Activated CD4-positive, alpha-beta T cell treated with anti-CD3 and anti-CD28 coated beads, Interleukin-2, amount 10 ng/mL, durations not matched to agents 24 days and 14 days (primary cell): Measurements from ENCODE around the gene SYT2. TPM values are rescaled to one million over a fixed set of nuclear protein-coding genes. Genes with fewer than 3 reads are reported as not detected.
"Not testable (repeated sequence)": the region's sequence is repeated elsewhere in the genome, so short reads cannot be mapped to it uniquely, and the experiment has no call there.

Source experiments
- DNase-seq: peaks from one replicate; pipeline ENCODE4 v3.0.0; 2022
- H3K27ac Mint-ChIP-seq: one replicate; pipeline ENCODE4 v1.8.0; 2022; ENCODE audit warnings: mild to moderate bottlenecking, mixed read lengths
- H3K27me3 Mint-ChIP-seq: one replicate; pipeline ENCODE4 v1.8.0; 2022; ENCODE audit warnings: mixed read lengths
- H3K36me3 Mint-ChIP-seq: one replicate; pipeline ENCODE4 v1.8.0; 2022; ENCODE audit warnings: low read depth, mild to moderate bottlenecking, mixed read lengths
- H3K4me1 Mint-ChIP-seq: one replicate; pipeline ENCODE4 v1.8.0; 2021; ENCODE audit warnings: mixed read lengths
- H3K4me3 Mint-ChIP-seq: one replicate; pipeline ENCODE4 v1.8.0; 2022; ENCODE audit warnings: mild to moderate bottlenecking, moderate library complexity, mixed read lengths
- H3K9me3 Mint-ChIP-seq: one replicate; pipeline ENCODE4 v1.8.0; 2021; ENCODE audit warnings: mixed read lengths
- intact Hi-C: fragments of 100-400 bp; cut with micrococcal nuclease; formaldehyde crosslinking; loops from one replicate; pipeline ENCODE4 v1.15.1; 2023
- total RNA-seq: library from RNA; stranded (reverse); gene quantifications from 2 replicates; pipeline ENCODE4 v1.2.3, GENCODE V29; 2022

Gene SYT2
- total RNA-seq, result not detected in 2 replicates

GRCh38 chr1:202710070-202711045 is at the start of gene SYT2:
SYT2 (minus strand) TSS chr1:202710454; CDS start chr1:202605772, 104,682 bp downstream.
- DNase-seq, result peak; percentile 67
- no peaks in the 10 kb centered on the region for H3K36me3 Mint-ChIP-seq
- H3K4me1 Mint-ChIP-seq, result no peaks in the 10 kb centered on the region
- peaks cover 79% of the 10 kb centered on the region for H3K27me3 Mint-ChIP-seq
- intact Hi-C loops, result no loop called here
- H3K27ac Mint-ChIP-seq, result no peak within 1 kb of the TSS
- no peak within 1 kb of the TSS for H3K4me3 Mint-ChIP-seq
- no peaks in the 10 kb centered on the region for H3K9me3 Mint-ChIP-seq

GRCh38 chr1:202756391-202756790 is 46.1 kb upstream of the SYT2 start:
- DNase-seq, result no peak
- Mint-ChIP-seq H3K27me3 (no peaks in the 10 kb centered on the region), H3K9me3 (no peaks in the 10 kb centered on the region), H3K4me1 (no peaks in the 10 kb centered on the region), H3K4me3 (no peak overlapping the region), H3K36me3 (peaks cover 69% of the 10 kb centered on the region), H3K27ac (no peak overlapping the region)
- intact Hi-C loops, result loop anchor here (5.0 to 10.0 kb wide), 2 partner anchors 51 to 248 kb away; partner anchors contain the start of genes KDM5B and TMEM183A

DNA sequence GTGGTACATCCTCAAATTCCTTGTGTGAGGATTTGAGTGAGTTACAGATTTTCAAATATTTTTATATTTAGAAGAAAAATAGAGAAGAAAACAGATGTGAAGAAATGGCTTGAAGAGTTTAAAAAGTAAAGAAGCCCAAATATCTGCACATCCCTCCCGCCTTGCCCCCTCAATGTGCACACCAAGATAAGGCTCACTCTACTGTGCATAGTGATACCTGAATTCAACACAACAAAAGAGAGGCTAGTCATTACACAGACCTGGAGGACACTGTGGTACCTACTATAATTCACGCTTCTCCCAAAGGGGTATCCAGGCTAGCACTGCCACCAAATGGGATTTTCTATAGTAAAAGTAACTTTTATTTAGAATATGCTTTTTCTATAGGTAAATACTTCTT is 44.0 kb upstream of the SYT2 start:
- Mint-ChIP-seq H3K27me3 (no peaks in the 10 kb centered on the region), H3K4me1 (no peaks in the 10 kb centered on the region), H3K4me3 (no peak overlapping the region), H3K27ac (no peak overlapping the region), H3K9me3 (no peaks in the 10 kb centered on the region), H3K36me3 (peaks cover 67% of the 10 kb centered on the region)
- intact Hi-C loops, result loop anchor here (10.0 kb wide), 1 partner anchor 251 kb away; the partner anchor contains the start of gene TMEM183A
- no peak for DNase-seq

GRCh38 chr1:202752774-202753173 is 42.5 kb upstream of the SYT2 start:
- Mint-ChIP-seq H3K27ac (no peak overlapping the region), H3K4me3 (no peak overlapping the region), H3K27me3 (no peaks in the 10 kb centered on the region), H3K4me1 (no peaks in the 10 kb centered on the region), H3K9me3 (no peaks in the 10 kb centered on the region), H3K36me3 (peaks cover 70% of the 10 kb centered on the region)
- no peak for DNase-seq
- intact Hi-C loops, result loop anchor here (10.0 kb wide), 1 partner anchor 252 kb away; the partner anchor contains the start of gene TMEM183A

- peaks cover 65% of the 10 kb centered on the region for H3K36me3 Mint-ChIP-seq
- no peaks in the 10 kb centered on the region for H3K27me3 Mint-ChIP-seq
- H3K4me1 Mint-ChIP-seq, result no peaks in the 10 kb centered on the region
- intact Hi-C loops, result loop anchor here (2.0 to 10.0 kb wide), 2 partner anchors 102 to 254 kb away; partner anchors contain the start of gene TMEM183A
- H3K9me3 Mint-ChIP-seq, result no peaks in the 10 kb centered on the region
- no peak for DNase-seq
- no peak overlapping the region for H3K27ac Mint-ChIP-seq
- no peak overlapping the region for H3K4me3 Mint-ChIP-seq
Observed at GRCh38 chr1:202750761-202751160, 40.5 kb upstream of the SYT2 start.

GRCh38 chr1:202750024-202750423 is 39.8 kb upstream of the SYT2 start:
- Mint-ChIP-seq H3K27ac (no peak overlapping the region), H3K36me3 (peaks cover 64% of the 10 kb centered on the region), H3K9me3 (peaks cover under 1% of the 10 kb centered on the region), H3K4me1 (no peaks in the 10 kb centered on the region), H3K4me3 (no peak overlapping the region), H3K27me3 (no peaks in the 10 kb centered on the region)
- no peak for DNase-seq
- intact Hi-C loops, result loop anchor here (2.0 to 10.0 kb wide), 2 partner anchors 103 to 255 kb away; partner anchors contain the start of gene TMEM183A

DNA sequence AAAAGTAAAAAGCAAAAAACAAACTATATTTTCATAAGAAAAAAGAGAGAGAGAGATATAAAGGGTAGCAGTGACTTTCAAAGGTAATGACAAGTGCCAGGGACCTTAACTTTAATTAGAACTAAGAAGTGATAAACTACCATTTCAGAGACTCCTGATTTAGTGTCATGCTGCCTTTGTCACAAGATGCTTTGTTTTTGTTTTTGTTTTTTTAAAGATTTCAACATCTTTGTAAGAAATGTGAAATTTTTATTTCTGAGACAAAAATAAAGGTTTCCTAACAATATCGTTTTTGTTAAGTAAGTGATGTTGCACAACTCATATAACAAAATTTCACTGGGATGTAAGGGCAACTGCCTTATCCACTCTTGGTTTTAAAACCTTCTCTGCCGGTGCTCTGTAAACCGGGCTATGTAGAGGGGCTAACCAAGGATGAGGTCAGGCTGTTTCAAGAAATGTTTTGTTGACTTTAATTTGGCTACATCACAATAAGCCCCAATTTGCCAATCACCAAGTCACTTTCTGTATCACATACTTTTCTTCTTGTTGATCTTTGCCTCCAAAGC is 35.2 kb upstream of the SYT2 start:
- peaks cover 73% of the 10 kb centered on the region for H3K36me3 Mint-ChIP-seq
- no peak overlapping the region for H3K27ac Mint-ChIP-seq
- DNase-seq, result no peak
- peaks cover 4% of the 10 kb centered on the region for H3K9me3 Mint-ChIP-seq
- H3K27me3 Mint-ChIP-seq, result no peaks in the 10 kb centered on the region
- intact Hi-C loops, result no loop called here
- H3K4me3 Mint-ChIP-seq, result no peak overlapping the region
- no peaks in the 10 kb centered on the region for H3K4me1 Mint-ChIP-seq

DNA sequence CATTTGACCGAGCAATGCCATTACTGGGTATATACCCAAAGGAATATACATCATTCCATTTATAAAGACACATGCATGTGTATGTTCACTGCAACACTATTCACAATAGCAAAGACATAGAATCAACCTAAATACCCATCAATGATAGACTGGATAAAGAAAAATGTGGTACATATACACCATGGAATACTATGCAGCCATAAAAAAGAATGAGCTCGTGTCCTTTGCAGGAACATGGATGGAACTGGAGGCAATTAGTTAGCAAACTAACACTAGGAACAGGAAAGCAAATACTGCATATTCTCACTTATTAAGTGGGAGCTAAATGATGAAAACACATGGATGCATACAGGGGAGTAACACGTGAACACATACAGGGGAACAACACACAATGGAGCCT is 34.5 kb upstream of the SYT2 start:
- H3K36me3 Mint-ChIP-seq, result peaks cover 72% of the 10 kb centered on the region
- H3K4me1 Mint-ChIP-seq, DNase-seq, intact Hi-C loops, H3K27me3 Mint-ChIP-seq, H3K27ac Mint-ChIP-seq, H3K9me3 Mint-ChIP-seq, H3K4me3 Mint-ChIP-seq: not testable (repeated sequence)

DNA sequence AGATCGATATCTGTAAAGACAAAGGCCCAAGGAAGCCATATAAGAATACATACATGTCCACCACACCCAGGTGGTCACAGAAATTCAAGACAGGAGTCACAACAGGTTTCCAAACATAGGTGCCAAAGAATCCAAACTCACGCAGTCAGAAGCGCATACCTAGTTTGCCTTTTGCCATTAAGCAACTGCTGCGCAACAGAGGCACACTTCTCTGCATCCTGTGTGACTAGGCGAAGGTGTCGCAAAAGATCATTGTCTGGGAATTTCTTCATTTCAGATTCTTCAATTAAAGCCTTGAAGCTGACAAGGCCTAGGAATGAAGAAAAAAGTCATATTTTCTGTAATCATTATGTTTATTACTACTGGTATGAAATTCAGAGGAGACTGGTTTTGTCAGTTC is 32.2 kb upstream of the SYT2 start:
- Mint-ChIP-seq H3K4me3 (no peak overlapping the region), H3K36me3 (peaks cover 69% of the 10 kb centered on the region), H3K27ac (no peak overlapping the region), H3K27me3 (no peaks in the 10 kb centered on the region), H3K4me1 (no peaks in the 10 kb centered on the region), H3K9me3 (peaks cover 4% of the 10 kb centered on the region)
- intact Hi-C loops, result no loop called here
- DNase-seq, result no peak

DNA sequence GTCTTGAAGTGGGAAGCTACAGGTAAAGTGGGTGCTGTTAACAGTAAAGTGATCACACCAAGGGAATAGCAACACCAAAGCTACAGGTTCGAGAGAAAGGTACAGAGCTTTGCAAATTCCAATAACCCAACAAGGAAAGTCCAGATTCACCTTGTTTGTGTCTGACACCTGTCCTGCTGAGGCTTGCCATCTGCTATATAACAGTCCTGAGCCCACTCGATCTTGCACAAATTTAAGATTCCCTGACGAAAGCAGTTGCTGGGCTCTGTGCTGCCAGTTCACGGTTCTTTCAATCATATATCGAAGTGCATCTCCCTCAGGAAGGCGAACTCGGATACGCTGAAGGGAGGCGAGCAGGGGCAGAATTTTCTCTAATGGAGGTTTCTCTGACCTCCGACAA is 23.0 kb upstream of the SYT2 start:
- Mint-ChIP-seq H3K9me3 (no peaks in the 10 kb centered on the region), H3K4me1 (no peaks in the 10 kb centered on the region), H3K27ac (no peak overlapping the region), H3K36me3 (peaks cover 79% of the 10 kb centered on the region), H3K4me3 (no peak overlapping the region), H3K27me3 (no peaks in the 10 kb centered on the region)
- no peak for DNase-seq
- intact Hi-C loops, result no loop called here

- H3K9me3 Mint-ChIP-seq, result no peaks in the 10 kb centered on the region
- H3K27ac Mint-ChIP-seq, result no peak overlapping the region
- H3K36me3 Mint-ChIP-seq, result peaks cover 69% of the 10 kb centered on the region
- H3K27me3 Mint-ChIP-seq, result no peaks in the 10 kb centered on the region
- DNase-seq, result no peak
- no peaks in the 10 kb centered on the region for H3K4me1 Mint-ChIP-seq
- intact Hi-C loops, result no loop called here
- H3K4me3 Mint-ChIP-seq, result no peak overlapping the region
Observed at GRCh38 chr1:202728951-202729350, 18.7 kb upstream of the SYT2 start.

GRCh38 chr1:202725526-202725925 is 15.3 kb upstream of the SYT2 start:
- intact Hi-C loops, result no loop called here
- no peak overlapping the region for H3K4me3 Mint-ChIP-seq
- DNase-seq, result no peak
- no peaks in the 10 kb centered on the region for H3K9me3 Mint-ChIP-seq
- no peak overlapping the region for H3K27ac Mint-ChIP-seq
- peaks cover 41% of the 10 kb centered on the region for H3K36me3 Mint-ChIP-seq
- no peaks in the 10 kb centered on the region for H3K4me1 Mint-ChIP-seq
- no peaks in the 10 kb centered on the region for H3K27me3 Mint-ChIP-seq

DNA sequence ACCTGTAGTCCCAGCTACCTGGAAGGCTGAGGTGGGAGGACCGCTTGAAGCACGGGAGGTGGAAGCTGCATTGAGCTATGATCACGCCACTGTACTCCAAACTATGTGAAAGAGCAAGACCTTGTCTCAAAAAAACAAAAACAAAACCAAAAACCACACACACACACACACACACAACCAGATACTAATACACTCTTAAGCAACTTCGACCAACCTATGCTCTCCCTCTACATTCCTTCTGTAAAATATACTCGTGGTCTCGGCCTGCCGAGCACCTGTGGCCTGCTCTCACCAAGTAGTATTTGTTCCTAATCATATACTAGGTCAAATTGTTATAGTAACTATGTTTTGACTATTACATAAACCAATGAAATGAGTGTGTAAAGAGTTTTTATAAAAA is 13.5 kb upstream of the SYT2 start:
- no peak overlapping the region for H3K4me3 Mint-ChIP-seq
- H3K27me3 Mint-ChIP-seq, result peaks cover 3% of the 10 kb centered on the region
- no peaks in the 10 kb centered on the region for H3K9me3 Mint-ChIP-seq
- no peak for DNase-seq
- H3K36me3 Mint-ChIP-seq, result peaks cover 24% of the 10 kb centered on the region
- H3K27ac Mint-ChIP-seq, result no peak overlapping the region
- peaks cover 4% of the 10 kb centered on the region for H3K4me1 Mint-ChIP-seq
- intact Hi-C loops, result loop anchor here (5.0 kb wide), 1 partner anchor 261 kb away; no protein-coding TSS in a partner anchor

- H3K27me3 Mint-ChIP-seq, H3K27ac Mint-ChIP-seq, H3K9me3 Mint-ChIP-seq, H3K4me1 Mint-ChIP-seq, DNase-seq, H3K4me3 Mint-ChIP-seq: not testable (repeated sequence)
- peaks cover 19% of the 10 kb centered on the region for H3K36me3 Mint-ChIP-seq
- intact Hi-C loops, result loop anchor here (5.0 kb wide), 1 partner anchor 261 kb away; no protein-coding TSS in a partner anchor
Observed at GRCh38 chr1:202723046-202723445, 12.8 kb upstream of the SYT2 start.
